H1 (cell line): ENCODE measurements around the gene PDZD11. TPM values are rescaled to one million over a fixed set of nuclear protein-coding genes. Genes with fewer than 3 reads are reported as not detected.

ENCODE experiments used
- BRCA1 ChIP-seq: IDR thresholded peaks from 2 replicates; pipeline ENCODE4 v1.6.1; 2012; ENCODE audit warnings: low read depth, low read length, improper control_type of control experiment
- CTBP2 ChIP-seq: IDR thresholded peaks from 2 replicates; pipeline ENCODE4 v1.7.0; 2011; ENCODE audit warnings: borderline replicate concordance, mild to moderate bottlenecking, moderate library complexity, mixed read lengths, low read length; ENCODE audit not compliant: insufficient read depth, insufficient read length
- CTCF ChIP-seq, 3 experiments: IDR thresholded peaks; 1 replicate in 2 of 3; 2 replicates in 1 of 3; pipeline versions ENCODE4 v1.5.1 to v1.6.1; 2011; ENCODE audit warnings: low read length in 3 of 3, mild to moderate bottlenecking in 3 of 3, inconsistent platforms in 2 of 3, low read depth in 1 of 3, moderate library complexity in 1 of 3; ENCODE audit not compliant: insufficient read depth in 1 of 3; ENCODE audit errors: control extremely low read depth in 1 of 3
- JUN ChIP-seq: IDR thresholded peaks from 2 replicates; pipeline ENCODE4 v1.6.1; 2011; ENCODE audit warnings: low read depth, mild to moderate bottlenecking, improper control_type of control experiment, low read length
- KDM1A ChIP-seq: fragments of 200-600, 300-600 bp; sonication (generic); IDR thresholded peaks from 2 replicates; pipeline ENCODE4 v1.7.1; 2016; ENCODE audit warnings: mild to moderate bottlenecking, low read length, borderline replicate concordance
- PHF8 ChIP-seq: fragments of 200-600 bp; sonication (generic); conservative IDR thresholded peaks from 2 replicates; pipeline ENCODE4 v1.7.1; 2012; ENCODE audit warnings: low read depth, mild to moderate bottlenecking, inconsistent platforms, low read length, moderate library complexity
- SP4 ChIP-seq: IDR thresholded peaks from 2 replicates; pipeline ENCODE4 v1.6.1; 2012; ENCODE audit warnings: low read length, inconsistent platforms
- YY1 ChIP-seq: IDR thresholded peaks from 2 replicates; pipeline ENCODE4 v1.6.1; 2011; ENCODE audit warnings: low read depth, mild to moderate bottlenecking, low read length
- polyA plus RNA-seq, 7 experiments: library from polyadenylated mRNA; depleted of rRNA in 3 of 7; stranded (reverse) in 5 of 7; unstranded in 2 of 7; fragments of >200 nt in 5 of 7; fragments of 200-250 nt in 2 of 7; gene quantifications; 1 replicate in 5 of 7; 2 replicates in 1 of 7; 4 replicates in 1 of 7; pipeline versions ENCODE4 v1.2.1 to v1.2.3, GENCODE V29; 2011 to 2013; ENCODE audit warnings: missing spikeins in 2 of 7, mixed read lengths in 2 of 7
- total RNA-seq: library from RNA; stranded (reverse); fragmentation: NEBNext Ultra II Directional; extraction: Animal tissue kit (Norgen Biotek cat#: 25700); gene quantifications from 2 replicates; pipeline ENCODE4 v1.2.1, GENCODE V29; 2021
- TF ChIP-seq, protein P1 (sequence below): IDR thresholded peaks from 2 replicates; pipeline ENCODE4 v1.6.1; 2011; ENCODE audit warnings: low read depth, mild to moderate bottlenecking, low read length; ENCODE audit not compliant: insufficient read depth

PDZD11 gene
- total and polyA plus RNA-seq, 2 of the 8 experiments (the other 6 are each of a cell fraction or from before 2014, with no cell fraction given): 31.5 to 55.9 TPM

- TF ChIP-seq CTCF (IDR thresholded peaks at IDR 0.05; ENCODE audit: control extremely low read depth in 1 of 3, insufficient read depth in 1 of 3, low read depth in 1 of 3, low read length in 3 of 3) (no peak), BRCA1 (no peak), YY1 (no peak), KDM1A (no peak), PHF8 (no peak), SP4 (no peak), CTBP2 (no peak), JUN (no peak)
- TF ChIP-seq, protein P1, sequence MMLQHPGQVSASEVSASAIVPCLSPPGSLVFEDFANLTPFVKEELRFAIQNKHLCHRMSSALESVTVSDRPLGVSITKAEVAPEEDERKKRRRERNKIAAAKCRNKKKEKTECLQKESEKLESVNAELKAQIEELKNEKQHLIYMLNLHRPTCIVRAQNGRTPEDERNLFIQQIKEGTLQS: no peak
- TF ChIP-seq, all 59 proteins: peak for 0
Observed at GRCh38 chrX:70257423-70258288, 32.1 kb downstream of the PDZD11 start (continued).
